IPS-18a (cell line): ENCODE data around the gene ZIC2.

ENCODE experiments used
- H3K27ac ChIP-seq: one replicate; pipeline ENCODE4 v1.5.1; 2013; ENCODE audit warnings: low read length
- H3K27me3 ChIP-seq: one replicate; pipeline ENCODE4 v1.6.1; 2013; ENCODE audit warnings: mild to moderate bottlenecking, low read length; ENCODE audit not compliant: control insufficient read depth, insufficient read depth
- H3K36me3 ChIP-seq: one replicate; pipeline ENCODE4 v1.6.1; 2013; ENCODE audit warnings: low read depth, low read length; ENCODE audit not compliant: control insufficient read depth
- H3K4me1 ChIP-seq: one replicate; pipeline ENCODE4 v1.6.1; 2013; ENCODE audit warnings: low read depth, low read length; ENCODE audit not compliant: control insufficient read depth
- H3K4me3 ChIP-seq: one replicate; pipeline ENCODE4 v1.5.1; 2013; ENCODE audit warnings: low read length
- H3K9ac ChIP-seq: one replicate; pipeline ENCODE4 v1.6.1; 2013; ENCODE audit warnings: mild to moderate bottlenecking, low read length, moderate library complexity
- H3K9me3 ChIP-seq: one replicate; pipeline ENCODE4 v1.6.1; 2013; ENCODE audit warnings: low read depth, low read length; ENCODE audit not compliant: control insufficient read depth

Gene ZIC2

DNA sequence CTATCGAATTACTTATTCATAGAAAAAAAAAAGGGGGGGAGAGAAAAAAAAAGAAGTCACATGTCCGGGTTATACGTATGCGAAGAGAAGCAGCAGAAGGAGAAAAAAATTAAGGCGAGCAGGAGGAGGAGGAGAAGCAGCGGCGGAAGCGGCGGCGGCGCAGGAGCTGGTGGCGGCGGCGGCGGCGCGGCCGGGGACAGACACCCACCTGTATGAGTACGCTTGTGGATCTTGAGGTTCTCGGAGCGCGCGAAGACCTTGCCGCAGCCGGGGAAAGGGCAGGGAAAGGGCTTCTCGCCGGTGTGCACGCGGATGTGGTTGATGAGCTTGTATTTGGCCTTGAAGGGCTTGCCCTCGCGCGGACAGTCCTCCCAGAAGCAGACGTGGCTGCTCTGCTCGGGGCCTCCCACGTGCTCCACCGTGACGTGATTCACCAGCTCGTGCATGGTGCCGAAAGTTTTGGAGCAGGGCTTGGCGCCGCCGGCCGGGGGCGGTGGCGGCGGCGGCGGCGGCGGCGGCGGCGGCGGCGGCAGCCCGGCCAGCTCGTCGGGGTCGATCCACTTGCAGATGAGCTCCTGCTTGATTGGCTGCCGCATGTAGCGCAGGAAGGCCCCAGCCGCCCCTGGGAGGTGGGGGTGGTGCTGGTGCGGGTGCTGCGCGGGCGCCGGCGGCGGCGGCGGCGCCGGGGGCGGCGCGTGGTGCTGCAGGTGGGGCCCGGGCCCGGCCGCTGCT, 11.5 kb upstream of the ZIC2 start:
- H3K9me3 ChIP-seq: no peaks in the 10 kb centered on the region
- H3K27me3 ChIP-seq: peaks cover 9% of the 10 kb centered on the region
- peaks cover 36% of the 10 kb centered on the region for H3K36me3 ChIP-seq
- H3K9ac ChIP-seq: peak overlapping the region; percentile 89
- no peak overlapping the region for H3K27ac ChIP-seq
- H3K4me1 ChIP-seq: peaks cover 54% of the 10 kb centered on the region
- peak overlapping the region; percentile 99 for H3K4me3 ChIP-seq

- peaks cover 11% of the 10 kb centered on the region for H3K27me3 ChIP-seq
- H3K9ac ChIP-seq: peak overlapping the region; percentile 67
- H3K4me3 ChIP-seq: peak overlapping the region; percentile 86
- no peaks in the 10 kb centered on the region for H3K9me3 ChIP-seq
- peaks cover 55% of the 10 kb centered on the region for H3K4me1 ChIP-seq
- peaks cover 28% of the 10 kb centered on the region for H3K36me3 ChIP-seq
- peak overlapping the region; percentile 46 for H3K27ac ChIP-seq
These were observed 10.7 kb upstream of the ZIC2 start for GRCh38 chr13:99970651-99971575.

GRCh38 chr13:99971576-99972189, 9.9 kb upstream of the ZIC2 start, which contains the start of gene ZIC5:
Gene ZIC5, minus strand, starts transcription at chr13:99971767. Its CDS starts 164 bp downstream, at chr13:99971603.
- Histone ChIP-seq H3K27me3 (peaks cover 19% of the 10 kb centered on the region), H3K36me3 (peaks cover 20% of the 10 kb centered on the region), H3K9ac (peak within 1 kb of the TSS; percentile 67), H3K4me1 (peaks cover 55% of the 10 kb centered on the region), H3K9me3 (no peaks in the 10 kb centered on the region), H3K27ac (peak within 1 kb of the TSS; percentile 46), H3K4me3 (peak within 1 kb of the TSS; percentile 86)

- Histone ChIP-seq H3K4me1 (peaks cover 56% of the 10 kb centered on the region), H3K36me3 (peaks cover 15% of the 10 kb centered on the region), H3K9ac (peak overlapping the region; percentile 67), H3K4me3 (peak overlapping the region; percentile 86), H3K27ac (no peak overlapping the region), H3K27me3 (peaks cover 25% of the 10 kb centered on the region), H3K9me3 (no peaks in the 10 kb centered on the region)
These were observed 9.3 kb upstream of the ZIC2 start for GRCh38 chr13:99972190-99972731.

GRCh38 chr13:99973163-99973807, 8.3 kb upstream of the ZIC2 start:
- Histone ChIP-seq H3K4me3 (peak overlapping the region; percentile 86), H3K4me1 (peaks cover 62% of the 10 kb centered on the region), H3K27ac (no peak overlapping the region)

GRCh38 chr13:99973808-99974185, 7.8 kb upstream of the ZIC2 start:
- Histone ChIP-seq H3K36me3 (peaks cover 6% of the 10 kb centered on the region), H3K27me3 (peaks cover 32% of the 10 kb centered on the region), H3K4me1 (peaks cover 64% of the 10 kb centered on the region), H3K9me3 (no peaks in the 10 kb centered on the region), H3K9ac (peak overlapping the region; percentile 11), H3K27ac (peak overlapping the region; percentile 22), H3K4me3 (peak overlapping the region; percentile 86)

More at GRCh38 chr13:99973163-99973807, 8.3 kb upstream of the ZIC2 start:
- Histone ChIP-seq H3K27me3 (peaks cover 32% of the 10 kb centered on the region), H3K36me3 (peaks cover 10% of the 10 kb centered on the region), H3K9me3 (no peaks in the 10 kb centered on the region), H3K9ac (peak overlapping the region; percentile 67)

- Histone ChIP-seq H3K4me1 (peaks cover 65% of the 10 kb centered on the region), H3K36me3 (peaks cover under 1% of the 10 kb centered on the region), H3K9ac (peak overlapping the region; percentile 41), H3K9me3 (no peaks in the 10 kb centered on the region), H3K4me3 (peak overlapping the region; percentile 86), H3K27me3 (peaks cover 32% of the 10 kb centered on the region), H3K27ac (peak overlapping the region; percentile 89)
These were observed 7.2 kb upstream of the ZIC2 start for GRCh38 chr13:99974296-99974938.

- no peaks in the 10 kb centered on the region for H3K9me3 ChIP-seq
- H3K4me1 ChIP-seq: peaks cover 65% of the 10 kb centered on the region
- no peaks in the 10 kb centered on the region for H3K36me3 ChIP-seq
- peak overlapping the region; percentile 86 for H3K4me3 ChIP-seq
- H3K27me3 ChIP-seq: peaks cover 32% of the 10 kb centered on the region
- H3K9ac ChIP-seq: peak overlapping the region; percentile 41
- peak overlapping the region; percentile 89 for H3K27ac ChIP-seq
These were observed 6.5 kb upstream of the ZIC2 start for GRCh38 chr13:99974939-99975561.

- Histone ChIP-seq H3K27ac (no peak overlapping the region), H3K9ac (peak overlapping the region; percentile 41), H3K9me3 (no peaks in the 10 kb centered on the region), H3K27me3 (peaks cover 32% of the 10 kb centered on the region), H3K4me3 (no peak overlapping the region), H3K36me3 (no peaks in the 10 kb centered on the region), H3K4me1 (peaks cover 65% of the 10 kb centered on the region)
These were observed 6.0 kb upstream of the ZIC2 start for GRCh38 chr13:99975626-99976025.

DNA sequence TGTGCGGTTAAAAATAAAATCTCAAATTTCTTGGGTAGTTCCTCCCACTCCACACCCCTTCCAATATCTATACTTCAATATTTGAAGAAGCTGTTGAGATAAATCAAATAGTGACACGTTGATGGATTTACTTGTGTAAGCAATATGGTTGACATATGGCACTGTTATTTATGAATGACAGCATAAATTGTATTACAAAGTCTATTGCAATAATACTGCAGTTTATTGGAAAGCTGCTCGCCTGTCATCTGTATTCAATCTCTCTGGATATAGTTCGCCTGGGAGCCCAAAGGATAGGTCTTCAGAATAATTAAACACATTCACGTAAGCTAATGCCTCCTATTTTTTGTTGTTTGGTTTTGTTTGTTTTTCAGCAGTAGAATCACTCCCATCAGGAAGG, 5.0 kb upstream of the ZIC2 start:
- H3K4me3 ChIP-seq: no peak overlapping the region
- peaks cover 65% of the 10 kb centered on the region for H3K4me1 ChIP-seq
- peaks cover 32% of the 10 kb centered on the region for H3K27me3 ChIP-seq
- H3K9ac ChIP-seq: no peak overlapping the region
- no peak overlapping the region for H3K27ac ChIP-seq
- no peaks in the 10 kb centered on the region for H3K9me3 ChIP-seq
- H3K36me3 ChIP-seq: no peaks in the 10 kb centered on the region
